Retinal pigment epithelial cell (primary cell): Measurements from ENCODE around the gene PPP1R1C.
A peak's percentile ranks its signal among the peaks of the same experiment; 100 is the strongest.

Experiments used
- DNase-seq: peaks from one replicate; pipeline ENCODE4 v3.0.0-alpha.2; 2010; ENCODE audit warnings: low read depth
- H3K4me3 ChIP-seq: 2 replicates; pipeline ENCODE4 v1.5.1; 2011; ENCODE audit warnings: mild to moderate bottlenecking, low read length, control low read depth, moderate library complexity
- TF ChIP-seq, protein P1 (sequence below): conservative IDR thresholded peaks from 2 replicates; pipeline ENCODE4 v1.5.1; 2011; ENCODE audit warnings: low read depth, low read length, control low read depth, inconsistent platforms

Gene PPP1R1C

DNA sequence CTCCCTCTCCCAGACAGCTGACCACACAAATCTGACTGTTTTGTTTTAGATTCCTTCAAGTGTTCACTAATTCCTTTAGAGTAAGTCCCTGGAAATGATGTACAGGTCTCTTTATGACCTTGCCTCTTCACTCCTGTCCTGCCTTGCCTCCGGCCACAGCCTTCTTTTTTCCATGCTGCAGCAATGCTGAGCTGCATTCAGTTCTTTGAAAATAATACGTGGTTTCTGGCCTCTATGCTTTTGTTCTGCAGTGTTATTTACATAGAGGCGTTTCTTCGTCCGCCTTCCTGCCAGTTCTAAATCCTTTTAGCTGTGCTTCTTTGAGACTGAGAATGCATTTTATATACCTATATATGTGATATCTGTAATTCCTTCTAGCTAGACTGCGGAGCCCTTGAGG, 87.2 kb downstream of the PPP1R1C start:
- DNase-seq: no peak
- H3K4me3 ChIP-seq: no peak overlapping the region
- TF ChIP-seq, protein P1, sequence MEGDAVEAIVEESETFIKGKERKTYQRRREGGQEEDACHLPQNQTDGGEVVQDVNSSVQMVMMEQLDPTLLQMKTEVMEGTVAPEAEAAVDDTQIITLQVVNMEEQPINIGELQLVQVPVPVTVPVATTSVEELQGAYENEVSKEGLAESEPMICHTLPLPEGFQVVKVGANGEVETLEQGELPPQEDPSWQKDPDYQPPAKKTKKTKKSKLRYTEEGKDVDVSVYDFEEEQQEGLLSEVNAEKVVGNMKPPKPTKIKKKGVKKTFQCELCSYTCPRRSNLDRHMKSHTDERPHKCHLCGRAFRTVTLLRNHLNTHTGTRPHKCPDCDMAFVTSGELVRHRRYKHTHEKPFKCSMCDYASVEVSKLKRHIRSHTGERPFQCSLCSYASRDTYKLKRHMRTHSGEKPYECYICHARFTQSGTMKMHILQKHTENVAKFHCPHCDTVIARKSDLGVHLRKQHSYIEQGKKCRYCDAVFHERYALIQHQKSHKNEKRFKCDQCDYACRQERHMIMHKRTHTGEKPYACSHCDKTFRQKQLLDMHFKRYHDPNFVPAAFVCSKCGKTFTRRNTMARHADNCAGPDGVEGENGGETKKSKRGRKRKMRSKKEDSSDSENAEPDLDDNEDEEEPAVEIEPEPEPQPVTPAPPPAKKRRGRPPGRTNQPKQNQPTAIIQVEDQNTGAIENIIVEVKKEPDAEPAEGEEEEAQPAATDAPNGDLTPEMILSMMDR: no peak

- TF ChIP-seq, protein P1: no peak
- DNase-seq: no peak
- no peak overlapping the region for H3K4me3 ChIP-seq
These were observed 88.0 kb downstream of the PPP1R1C start for GRCh38 chr2:182073613-182074012.

DNA sequence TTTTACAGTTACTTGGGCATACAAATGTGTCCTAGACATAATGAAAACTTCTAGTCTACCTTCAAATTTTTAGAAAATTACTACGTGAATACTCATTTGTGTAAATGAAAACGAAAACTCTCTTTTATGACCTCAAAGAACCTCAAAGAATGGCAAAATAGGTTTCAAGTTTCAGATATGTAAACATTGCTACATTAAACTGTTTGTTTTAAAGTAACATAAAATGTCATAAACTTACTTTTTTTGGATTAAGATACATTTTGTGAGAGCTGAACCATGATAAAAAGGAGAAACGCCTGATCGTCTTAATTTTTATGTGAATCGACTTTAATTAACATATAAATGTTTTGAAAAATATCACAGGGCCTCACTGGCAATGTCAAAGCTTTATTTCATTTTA, 91.4 kb downstream of the PPP1R1C start:
- DNase-seq: no peak
- TF ChIP-seq, protein P1: no peak
- no peak overlapping the region for H3K4me3 ChIP-seq

GRCh38 chr2:182077448-182078142, 91.9 kb downstream of the PPP1R1C start:
- no peak overlapping the region for H3K4me3 ChIP-seq
- TF ChIP-seq, protein P1: peak; percentile 59
- DNase-seq: peak; percentile 98

DNA sequence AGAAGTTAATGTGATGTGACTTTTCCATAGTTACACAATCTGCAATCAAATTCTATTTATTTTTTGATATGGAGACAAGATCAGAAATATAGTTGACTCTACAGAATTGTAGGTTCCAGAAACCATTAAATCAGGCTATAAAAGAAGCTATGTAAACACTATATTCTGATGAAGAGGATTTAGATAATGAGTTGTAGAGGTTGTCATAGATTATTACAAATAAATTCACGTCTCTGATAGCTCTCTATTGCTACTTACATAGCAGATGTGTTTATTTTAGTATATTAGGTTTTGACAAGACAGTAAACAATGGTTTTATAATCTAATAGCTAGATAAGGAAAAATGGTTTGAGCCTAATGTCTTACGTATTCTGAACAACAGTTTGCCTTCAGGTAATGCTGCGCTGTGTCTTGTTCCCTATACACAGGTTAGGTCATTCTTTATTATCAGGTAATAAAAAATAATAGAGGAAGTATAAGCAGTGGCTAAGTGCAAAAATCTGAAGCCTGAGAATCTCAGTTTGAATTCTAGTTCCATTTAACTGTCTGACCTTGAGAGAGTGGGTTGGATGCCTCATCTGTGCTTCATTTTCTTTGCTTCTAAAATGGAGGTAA, 93.4 kb downstream of the PPP1R1C start:
- DNase-seq: no peak

DNA sequence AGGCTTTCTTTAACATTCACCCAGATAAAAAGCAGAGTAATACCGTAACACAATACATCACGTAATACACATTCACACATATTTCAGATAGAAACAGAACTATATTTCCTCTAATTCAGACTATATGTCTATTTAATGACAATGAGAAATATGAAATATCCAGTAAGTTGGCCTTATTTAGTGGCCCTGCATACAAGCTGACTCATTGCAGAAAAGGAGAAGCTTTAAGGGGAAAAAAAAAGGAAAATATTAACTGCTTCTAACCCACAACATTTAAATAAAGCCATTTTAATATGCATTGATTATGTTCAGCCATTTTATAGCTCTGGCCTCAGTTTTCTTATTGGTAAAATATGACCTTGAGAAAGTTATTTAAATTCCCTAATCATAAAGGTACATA, 94.8 kb downstream of the PPP1R1C start:
- DNase-seq: no peak
- TF ChIP-seq, protein P1: no peak
- no peak overlapping the region for H3K4me3 ChIP-seq

More for the DNA sequence above, 93.4 kb downstream of the PPP1R1C start:
- TF ChIP-seq, protein P1: no peak
- no peak overlapping the region for H3K4me3 ChIP-seq

GRCh38 chr2:182081602-182082260, 96.1 kb downstream of the PPP1R1C start:
- TF ChIP-seq, protein P1: no peak
- DNase-seq: no peak
- no peak overlapping the region for H3K4me3 ChIP-seq
